SK-N-SH (cell line): ENCODE results near the gene VEGFA. TPM values are rescaled to one million over a fixed set of nuclear protein-coding genes. Genes with fewer than 3 reads are reported as not detected.

Experiments used
- CTCF ChIA-PET: fragments of 300-600, 350-600 bp; formaldehyde crosslinking; extraction: SDS; loops from one replicate; lab custom pipeline; 2021; lab: Yijun Ruan, JAX
- POLR2A ChIA-PET: fragments of 350-600 bp; sonication (Branson Sonifier 250); formaldehyde crosslinking; extraction: SDS; loops from one replicate; lab custom pipeline; 2020; ENCODE audit warnings: antibody characterized with exemption, inconsistent platforms; lab: Yijun Ruan, JAX
- DNase-seq: peaks from one replicate; pipeline ENCODE4 v3.0.0; 2012
- H2AFZ ChIP-seq: fragments of 200-600 bp; sonication (generic); 2 replicates; pipeline ENCODE4 v1.8.1; 2016; ENCODE audit warnings: antibody characterized with exemption, mild to moderate bottlenecking, low read depth
- H3F3A ChIP-seq: fragments of 200-600 bp; sonication (generic); replicated peaks from 2 replicates; pipeline ENCODE3; 2016; ENCODE audit warnings: antibody characterized with exemption, mild to moderate bottlenecking; ENCODE audit not compliant: insufficient read depth
- H3K27ac ChIP-seq, 2 experiments: fragments of 200-500 bp in 1 of 2; fragments of 200-600 bp in 1 of 2; sonication (Bioruptor generic) in 1 of 2; sonication (generic), shearing (Covaris generic) in 1 of 2; 2 replicates each; pipeline versions ENCODE4 v1.5.1 to v1.6.1; 2014 to 2016; ENCODE audit warnings: low read depth in 2 of 2, inconsistent platforms in 1 of 2, low read length in 1 of 2, mild to moderate bottlenecking in 1 of 2, mixed read lengths in 1 of 2
- H3K27me3 ChIP-seq: fragments of 200-600 bp; sonication (generic), shearing (Covaris generic); 2 replicates; pipeline ENCODE4 v1.6.1; 2016; ENCODE audit warnings: mixed run types; ENCODE audit not compliant: insufficient read depth
- H3K36me3 ChIP-seq, 2 experiments: fragments of 200-500 bp in 1 of 2; fragments of 200-600 bp in 1 of 2; sonication (Bioruptor generic) in 1 of 2; sonication (generic) in 1 of 2; replicated peaks in 1 of 2; 2 replicates each; pipeline versions ENCODE3 to v1.5.1; 2014 to 2016; ENCODE audit warnings: low read length in 1 of 2, mild to moderate bottlenecking in 1 of 2; ENCODE audit not compliant: insufficient read depth in 2 of 2, control insufficient read depth in 1 of 2
- H3K4me1 ChIP-seq, 2 experiments: fragments of 200-500 bp in 1 of 2; fragments of 200-600 bp in 1 of 2; sonication (Bioruptor generic) in 1 of 2; sonication (generic), shearing (Covaris generic) in 1 of 2; 2 replicates each; pipeline versions ENCODE4 v1.5.1 to v1.6.1; 2014 to 2016; ENCODE audit warnings: low read depth in 1 of 2, low read length in 1 of 2, mixed run types in 1 of 2; ENCODE audit not compliant: insufficient read depth in 2 of 2, control insufficient read depth in 1 of 2
- H3K4me2 ChIP-seq: fragments of 200-600 bp; sonication (generic), shearing (Covaris generic); 2 replicates; pipeline ENCODE4 v1.6.1; 2017; ENCODE audit warnings: mixed run types
- H3K4me3 ChIP-seq, 2 experiments: fragments of 200-500 bp in 1 of 2; fragments of 200-600 bp in 1 of 2; sonication (Bioruptor generic) in 1 of 2; sonication (generic), shearing (Covaris generic) in 1 of 2; 2 replicates each; pipeline versions ENCODE4 v1.5.1 to v1.8.1; 2014 to 2016; ENCODE audit warnings: low read depth in 2 of 2, inconsistent platforms in 1 of 2, low read length in 1 of 2, mild to moderate bottlenecking in 1 of 2, mixed read lengths in 1 of 2, moderate library complexity in 1 of 2
- H3K79me2 ChIP-seq: fragments of 200-600 bp; sonication (generic); 2 replicates; pipeline ENCODE4 v1.8.1; 2017; ENCODE audit warnings: mild to moderate bottlenecking; ENCODE audit not compliant: insufficient read depth
- H3K9ac ChIP-seq: fragments of 200-600 bp; sonication (generic); 2 replicates; pipeline ENCODE4 v1.6.1; 2017; ENCODE audit warnings: mixed run types
- H3K9me2 ChIP-seq: fragments of 200-600 bp; sonication (generic); 2 replicates; pipeline ENCODE4 v1.6.1; 2017; ENCODE audit warnings: mixed run types
- H3K9me3 ChIP-seq: fragments of 200-600 bp; sonication (generic); 2 replicates; pipeline ENCODE4 v1.6.1; 2017; ENCODE audit warnings: mixed run types, mild to moderate bottlenecking, moderate library complexity
- H4K20me1 ChIP-seq: fragments of 200-600 bp; sonication (generic); 2 replicates; pipeline ENCODE4 v1.6.1; 2017; ENCODE audit warnings: mild to moderate bottlenecking, mixed run types; ENCODE audit not compliant: insufficient read depth
- CHD2 ChIP-seq: fragments of 150-350 bp; IDR thresholded peaks from 2 replicates; pipeline ENCODE4 v1.6.1; 2018; ENCODE audit warnings: low read length; ENCODE audit not compliant: partially characterized antibody
- ELF1 ChIP-seq: IDR thresholded peaks from 2 replicates; pipeline ENCODE4 v1.4.0; 2012
- EZH2phosphoT487 ChIP-seq: fragments of 200-600 bp; sonication (generic); IDR thresholded peaks from 2 replicates; pipeline ENCODE4 v1.6.1; 2017; ENCODE audit warnings: low read depth, mixed run types, mild to moderate bottlenecking, antibody characterized with exemption, moderate library complexity, borderline replicate concordance
- FOXJ3 ChIP-seq: sonication (generic); formaldehyde crosslinking; IDR thresholded peaks from 2 replicates; pipeline ENCODE4 v1.5.1; 2020; ENCODE audit warnings: mild to moderate bottlenecking, missing genetic modification reagents
- GABPA ChIP-seq: IDR thresholded peaks from 2 replicates; pipeline ENCODE4 v1.4.0; 2012; ENCODE audit warnings: low read depth, mild to moderate bottlenecking
- GATA2 ChIP-seq: sonication (generic); formaldehyde crosslinking; IDR thresholded peaks from 2 replicates; pipeline ENCODE4 v1.5.0; 2020; ENCODE audit warnings: mild to moderate bottlenecking, missing genetic modification reagents
- IRF3 ChIP-seq: fragments of 150-350 bp; IDR thresholded peaks from 2 replicates; pipeline ENCODE4 v1.6.1; 2016; ENCODE audit warnings: mild to moderate bottlenecking, low read depth, low read length
- JUND ChIP-seq: IDR thresholded peaks from 2 replicates; pipeline ENCODE4 v1.4.0; 2012
- NFIC ChIP-seq: IDR thresholded peaks from 2 replicates; pipeline ENCODE4 v1.4.0; 2012; ENCODE audit warnings: borderline replicate concordance
- PBX3 ChIP-seq: IDR thresholded peaks from 2 replicates; pipeline ENCODE4; 2012
- POLR2AphosphoS5 ChIP-seq: IDR thresholded peaks from 2 replicates; pipeline ENCODE4 v1.6.1; 2012; ENCODE audit warnings: low read depth, low read length
- RCOR1 ChIP-seq: fragments of 150-350 bp; IDR thresholded peaks from 2 replicates; pipeline ENCODE4 v1.6.1; 2017; ENCODE audit warnings: antibody characterized with exemption, low read length
- RXRA ChIP-seq: IDR thresholded peaks from 2 replicates; pipeline ENCODE4 v1.4.0; 2012; ENCODE audit warnings: low read depth, mild to moderate bottlenecking, borderline replicate concordance
- TAF1 ChIP-seq: IDR thresholded peaks from 2 replicates; pipeline ENCODE4 v1.6.1; 2012; ENCODE audit warnings: low read depth, mild to moderate bottlenecking, low read length, moderate library complexity, borderline replicate concordance
- TCF12 ChIP-seq: IDR thresholded peaks from 2 replicates; pipeline ENCODE4 v1.4.0; 2012
- TEAD4 ChIP-seq: IDR thresholded peaks from 2 replicates; pipeline ENCODE4 v1.4.0; 2012; ENCODE audit warnings: mild to moderate bottlenecking, borderline replicate concordance; ENCODE audit not compliant: insufficient read depth
- USF1 ChIP-seq: IDR thresholded peaks from 2 replicates; pipeline ENCODE4 v1.4.0; 2012; ENCODE audit warnings: low read depth, borderline replicate concordance
- YY1 ChIP-seq: IDR thresholded peaks from 2 replicates; pipeline ENCODE4 v1.4.0; 2012; ENCODE audit warnings: low read depth, mild to moderate bottlenecking
- ZBTB33 ChIP-seq: IDR thresholded peaks from 2 replicates; pipeline ENCODE4 v1.4.0; 2012; ENCODE audit warnings: low read depth, borderline replicate concordance
- WGBS: methylation state at CpG from one replicate; pipeline ENCODE4 v1.1.6; 2017; ENCODE audit warnings: low lambda C conversion rate; 5-methylcytosine and 5-hydroxymethylcytosine counted together
- polyA plus RNA-seq, 3 experiments: library from polyadenylated mRNA; depleted of rRNA; stranded (reverse); fragments of >200 nt; gene quantifications; 2 replicates each; pipeline ENCODE4 v1.2.3, GENCODE V29; 2012
- TF ChIP-seq, protein P1 (sequence below): IDR thresholded peaks from 2 replicates; pipeline ENCODE4 v1.4.0; 2012; ENCODE audit warnings: low read depth

The VEGFA gene
- polyA plus RNA-seq, 1 of the 3 experiments (the other 2 are of a cell fraction) = 81.0 TPM

GRCh38 chr6:43785220-43785752 lies 15.3 kb downstream of the VEGFA start:
- Histone ChIP-seq H3K27me3 (no peaks in the 10 kb centered on the region), H3K4me2 (no peak overlapping the region), H3K9ac (no peak overlapping the region), H3K4me1 (peaks cover 0 to 24% of the 10 kb centered on the region in 2 experiments; a peak in 1 of 4 replicates), H4K20me1 (peaks cover 24% of the 10 kb centered on the region; the same call in 1 of the 2 replicates), H2AFZ (no peak overlapping the region), H3K27ac (no peak overlapping the region; a peak in 1 of 4 replicates), H3K79me2 (no peaks in the 10 kb centered on the region), H3K4me3 (no peak overlapping the region), H3F3A (no peaks in the 10 kb centered on the region), H3K36me3 (peaks cover 0 to 54% of the 10 kb centered on the region in 2 experiments), H3K9me3 (no peaks in the 10 kb centered on the region), H3K9me2 (no peaks in the 10 kb centered on the region)
- POLR2A ChIA-PET = no interaction called here
- WGBS = 82% methylated on average over 11 of the region's 14 CpGs
- no peak for DNase-seq
- TF ChIP-seq RXRA = no peak
- TF ChIP-seq PBX3 = no peak
- TF ChIP-seq TAF1 = no peak
- TF ChIP-seq ELF1 = no peak
- no peak for TF ChIP-seq NFIC
- TF ChIP-seq GATA2 (CRISPR knock-in tag) = no peak
- TF ChIP-seq CHD2 = no peak
- TF ChIP-seq USF1 = no peak
- TF ChIP-seq FOXJ3 (CRISPR knock-in tag) = no peak
- TF ChIP-seq RCOR1 = no peak
- TF ChIP-seq JUND = no peak
- TF ChIP-seq POLR2AphosphoS5 = no peak
- no peak for TF ChIP-seq TEAD4
- no peak for TF ChIP-seq EZH2phosphoT487
- TF ChIP-seq, protein P1, sequence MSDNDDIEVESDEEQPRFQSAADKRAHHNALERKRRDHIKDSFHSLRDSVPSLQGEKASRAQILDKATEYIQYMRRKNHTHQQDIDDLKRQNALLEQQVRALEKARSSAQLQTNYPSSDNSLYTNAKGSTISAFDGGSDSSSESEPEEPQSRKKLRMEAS = no peak
- TF ChIP-seq ZBTB33 = no peak
- no peak for TF ChIP-seq GABPA
- no peak for TF ChIP-seq IRF3
- TF ChIP-seq YY1 = no peak
- no peak for TF ChIP-seq TCF12
- CTCF ChIA-PET = interaction anchor here (1.7 to 3.4 kb wide), 2 partner anchors 11 to 157 kb away, joined by 6 to 35 read pairs; no protein-coding TSS in a partner anchor
